GM23338 (cell line): ENCODE results near the gene PAQR5. TPM values are rescaled to one million over a fixed set of nuclear protein-coding genes. Genes with fewer than 3 reads are reported as not detected.

Source experiments
- ATAC-seq: fragments of 200-7000 bp; cut with Tn5 transposase; 3 replicates; pipeline ENCODE4 v1.9.1; 2020
- DNase-seq: peaks from one replicate; pipeline ENCODE4 v3.0.0-alpha.2; 2015; ENCODE audit warnings: low spot score
- H2AFZ ChIP-seq: fragments of 200-600 bp; sonication (generic); 2 replicates; pipeline ENCODE4 v1.8.0; 2016; ENCODE audit warnings: antibody characterized with exemption, mild to moderate bottlenecking, moderate library complexity
- H3F3A ChIP-seq: fragments of 200-600 bp; sonication (generic); replicated peaks from 2 replicates; pipeline ENCODE4 v1.8.0; 2017; ENCODE audit warnings: antibody characterized with exemption, mixed run types, low read depth
- H3K27ac ChIP-seq: fragments of 200-600 bp; sonication (generic); 2 replicates; pipeline ENCODE4 v1.6.1; 2016; ENCODE audit warnings: low read depth
- H3K27me3 ChIP-seq: fragments of 200-600 bp; sonication (generic); 2 replicates; pipeline ENCODE4 v1.8.0; 2016; ENCODE audit warnings: mild to moderate bottlenecking, mixed run types, moderate library complexity; ENCODE audit not compliant: insufficient read depth
- H3K36me3 ChIP-seq: fragments of 200-600 bp; sonication (generic); 2 replicates; pipeline ENCODE4 v1.8.0; 2016; ENCODE audit warnings: mild to moderate bottlenecking; ENCODE audit not compliant: insufficient read depth
- H3K4me1 ChIP-seq: fragments of 200-600 bp; sonication (generic); 2 replicates; pipeline ENCODE4 v1.8.0; 2016; ENCODE audit warnings: mild to moderate bottlenecking, moderate library complexity; ENCODE audit not compliant: insufficient read depth
- H3K4me2 ChIP-seq: fragments of 200-600 bp; sonication (generic); 2 replicates; pipeline ENCODE4 v1.7.1; 2017; ENCODE audit warnings: mixed run types
- H3K4me3 ChIP-seq: fragments of 200-600 bp; sonication (generic); 2 replicates; pipeline ENCODE4 v1.6.1; 2016; ENCODE audit warnings: mixed run types
- H3K79me2 ChIP-seq: fragments of 200-600 bp; sonication (generic); replicated peaks from 2 replicates; pipeline ENCODE4 v1.8.0; 2017; ENCODE audit warnings: mild to moderate bottlenecking; ENCODE audit not compliant: insufficient read depth
- H3K9me2 ChIP-seq: fragments of 200-600 bp; sonication (generic); 2 replicates; pipeline ENCODE4 v1.8.0; 2017; ENCODE audit not compliant: insufficient read depth
- H4K20me1 ChIP-seq: fragments of 200-600 bp; sonication (generic); replicated peaks from 2 replicates; pipeline ENCODE4 v1.8.0; 2017; ENCODE audit warnings: mild to moderate bottlenecking; ENCODE audit not compliant: insufficient read depth
- H3K27ac Mint-ChIP-seq: 2 replicates; pipeline ENCODE4 v1.8.0; 2020; ENCODE audit warnings: inconsistent platforms, mild to moderate bottlenecking, moderate library complexity, mixed read lengths
- H3K27me3 Mint-ChIP-seq: 3 replicates; pipeline ENCODE4 v1.8.0; 2022; ENCODE audit warnings: low read depth, mild to moderate bottlenecking, moderate library complexity, mixed read lengths, inconsistent platforms; ENCODE audit not compliant: insufficient read depth, poor library complexity
- H3K36me3 Mint-ChIP-seq: 3 replicates; pipeline ENCODE4 v1.8.0; 2021; ENCODE audit warnings: low read depth, mild to moderate bottlenecking, inconsistent platforms, moderate library complexity, mixed read lengths
- H3K4me1 Mint-ChIP-seq: 3 replicates; pipeline ENCODE4 v1.8.0; 2020; ENCODE audit warnings: mild to moderate bottlenecking, inconsistent platforms, mixed read lengths
- H3K4me3 Mint-ChIP-seq: 3 replicates; pipeline ENCODE4 v1.8.0; 2021; ENCODE audit warnings: moderate library complexity, mild to moderate bottlenecking, inconsistent platforms, mixed read lengths
- H3K9me3 Mint-ChIP-seq: 3 replicates; pipeline ENCODE4 v1.8.0; 2020; ENCODE audit warnings: moderate library complexity, mild to moderate bottlenecking, inconsistent platforms, mixed read lengths
- CREB1 ChIP-seq: fragments of 250-450 bp; sonication (Bioruptor Pico); IDR thresholded peaks from 2 replicates; pipeline ENCODE4 v1.5.0; 2020; ENCODE audit warnings: low read depth, mild to moderate bottlenecking, moderate library complexity
- CTCF ChIP-seq, 2 experiments: fragments of 200-600 bp in 1 of 2; sonication (generic) in 1 of 2; conservative IDR thresholded peaks; 2 replicates each; pipeline versions ENCODE4 v1.5.1 to v1.6.1; 2016 to 2017; ENCODE audit warnings: antibody characterized with exemption in 2 of 2, low read depth in 2 of 2, mild to moderate bottlenecking in 2 of 2, moderate library complexity in 1 of 2
- EZH2 ChIP-seq: fragments of 200-600 bp; sonication (generic); IDR thresholded peaks from one replicate; pipeline ENCODE4 v1.8.0; 2017; ENCODE audit warnings: antibody characterized with exemption, mild to moderate bottlenecking, low read depth; ENCODE audit not compliant: unreplicated experiment
- JUNB ChIP-seq: IDR thresholded peaks from one replicate; pipeline ENCODE4 v1.6.1; 2016; ENCODE audit warnings: antibody characterized with exemption; ENCODE audit not compliant: unreplicated experiment
- NANOG ChIP-seq: IDR thresholded peaks from 2 replicates; pipeline ENCODE4 v1.6.1; 2016; ENCODE audit warnings: antibody characterized with exemption, borderline replicate concordance
- POLR2AphosphoS5 ChIP-seq: IDR thresholded peaks from 2 replicates; pipeline ENCODE4 v1.6.1; 2016; ENCODE audit warnings: antibody characterized with exemption, low read depth
- REST ChIP-seq: IDR thresholded peaks from one replicate; pipeline ENCODE4 v1.6.1; 2018; ENCODE audit warnings: antibody characterized with exemption; ENCODE audit not compliant: unreplicated experiment
- ZNF114 ChIP-seq: fragments of 250-450 bp; sonication (Bioruptor Pico); IDR thresholded peaks from 2 replicates; pipeline ENCODE4 v1.5.0; 2020; ENCODE audit warnings: mild to moderate bottlenecking, moderate library complexity
- ZNF462 ChIP-seq: fragments of 250-450 bp; sonication (Bioruptor Pico); IDR thresholded peaks from 2 replicates; pipeline ENCODE4 v1.5.0; 2020; ENCODE audit warnings: mild to moderate bottlenecking, moderate library complexity
- polyA plus RNA-seq: library from polyadenylated mRNA; unstranded; fragments of >200 nt; fragmentation: Nextera tagmentation; extraction: Ambion mirVana; gene quantifications from 2 replicates; pipeline ENCODE4 v1.2.1, GENCODE V29; 2016
- total RNA-seq: library from RNA; depleted of rRNA; stranded (reverse); fragments of >200 nt; shearing (Covaris generic); gene quantifications from 2 replicates; pipeline ENCODE4 v1.2.3, GENCODE V29; 2014

The PAQR5 gene
- total and polyA plus RNA-seq, 2 experiments from 2014 or later, result 8.7 to 14.5 TPM

- no peak for ATAC-seq
- TF ChIP-seq EZH2, result no peak
- TF ChIP-seq POLR2AphosphoS5, result no peak
- TF ChIP-seq CREB1 (CRISPR knock-in tag), result no peak
- TF ChIP-seq CTCF (conservative IDR thresholded peaks at IDR 0.05; ENCODE audit: low read depth in 2 of 2), result no peak
- no peak for TF ChIP-seq ZNF114 (CRISPR knock-in tag)
- no peak for TF ChIP-seq JUNB
- TF ChIP-seq NANOG, result no peak
- TF ChIP-seq REST, result no peak
These were observed 99.8 kb downstream of the PAQR5 start for GRCh38 chr15:69398491-69398891.

GRCh38 chr15:69400850-69401249, 102.1 kb downstream of the PAQR5 start:
- peaks cover 4% of the 10 kb centered on the region; the same call in 2 of the 3 replicates for H3K4me1 Mint-ChIP-seq
- no peak overlapping the region for H3K4me2 ChIP-seq

More at GRCh38 chr15:69398491-69398891, 99.8 kb downstream of the PAQR5 start:
- Histone ChIP-seq H2AFZ (no peak overlapping the region), H3K9me2 (no peaks in the 10 kb centered on the region), H4K20me1 (no peaks in the 10 kb centered on the region), H3K4me3 (no peak overlapping the region), H3F3A (no peaks in the 10 kb centered on the region), H3K4me1 (peaks cover 12% of the 10 kb centered on the region; the same call in 1 of the 2 replicates), H3K27me3 (no peaks in the 10 kb centered on the region), H3K27ac (no peak overlapping the region), H3K36me3 (no peaks in the 10 kb centered on the region), H3K4me2 (no peak overlapping the region), H3K79me2 (no peaks in the 10 kb centered on the region)
- Mint-ChIP-seq H3K4me1 (peaks cover 20% of the 10 kb centered on the region), H3K4me3 (no peak overlapping the region), H3K27ac (no peak overlapping the region), H3K36me3 (peaks cover 4% of the 10 kb centered on the region; the same call in 2 of the 3 replicates), H3K9me3 (no peaks in the 10 kb centered on the region), H3K27me3 (peaks cover 12% of the 10 kb centered on the region)
- DNase-seq, result no peak

More at GRCh38 chr15:69400850-69401249, 102.1 kb downstream of the PAQR5 start:
- no peaks in the 10 kb centered on the region for H3K9me3 Mint-ChIP-seq
- H3K36me3 ChIP-seq, result no peaks in the 10 kb centered on the region
- DNase-seq (peak; percentile 44), ATAC-seq (peak; percentile 85)
- no peak overlapping the region for H3K4me3 ChIP-seq
- H3F3A ChIP-seq, result no peaks in the 10 kb centered on the region
- no peaks in the 10 kb centered on the region for H3K9me2 ChIP-seq
- H3K4me1 ChIP-seq, result no peaks in the 10 kb centered on the region
- no peak for TF ChIP-seq ZNF114 (CRISPR knock-in tag)
- no peak for TF ChIP-seq ZNF462 (CRISPR knock-in tag)
- peaks cover 9% of the 10 kb centered on the region for H3K27me3 Mint-ChIP-seq
- no peaks in the 10 kb centered on the region for H3K79me2 ChIP-seq
- no peak overlapping the region for H2AFZ ChIP-seq
- no peak overlapping the region for H3K27ac ChIP-seq
- H3K4me3 Mint-ChIP-seq, result no peak overlapping the region; the same call in 2 of the 3 replicates
- no peaks in the 10 kb centered on the region for H3K27me3 ChIP-seq
- H4K20me1 ChIP-seq, result no peaks in the 10 kb centered on the region
- H3K36me3 Mint-ChIP-seq, result peaks cover 4% of the 10 kb centered on the region; the same call in 2 of the 3 replicates
- peak overlapping the region; percentile 47; the same call in 1 of the 2 replicates for H3K27ac Mint-ChIP-seq
